ENCODE results near the gene TRPV4.

TRPV4 gene

DNA sequence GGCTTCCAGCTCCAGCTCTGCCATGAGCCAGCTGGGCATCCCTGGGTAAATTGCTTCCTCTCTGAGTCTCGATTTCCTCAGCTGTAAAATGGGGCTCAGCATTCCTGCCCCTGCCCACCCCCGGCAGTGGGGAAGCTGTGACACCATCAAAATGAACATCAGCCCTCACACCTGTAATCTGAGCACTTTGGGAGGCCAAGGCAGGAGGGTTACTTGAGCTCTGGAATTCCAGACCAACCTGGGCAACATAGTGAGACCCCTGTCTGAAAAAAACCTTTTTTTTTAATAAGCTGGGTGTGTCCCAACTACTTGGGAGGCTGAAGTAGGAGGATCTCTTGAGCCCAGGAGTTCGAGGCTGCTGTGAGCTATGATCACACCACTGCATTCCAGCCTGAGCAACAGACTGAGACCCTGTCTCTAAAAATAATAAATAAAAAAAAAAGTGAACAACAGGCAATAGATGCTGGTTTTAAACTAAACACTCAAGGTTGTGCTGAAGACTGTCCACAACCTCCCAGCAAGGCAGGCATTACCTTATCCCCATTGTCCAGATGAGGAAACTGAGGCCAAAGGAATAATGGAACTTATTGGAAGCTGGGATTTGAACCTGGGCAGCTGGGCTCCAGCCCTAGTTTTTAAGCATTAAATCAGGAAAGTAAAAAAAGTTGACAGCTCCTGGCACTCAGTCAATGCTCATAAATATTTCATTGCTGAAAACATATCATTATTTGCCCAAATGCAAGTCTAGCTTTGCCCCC, 4.3 kb downstream of the TRPV4 start:
- DNase-seq (ENCODE audit: low read depth): no peak

DNA sequence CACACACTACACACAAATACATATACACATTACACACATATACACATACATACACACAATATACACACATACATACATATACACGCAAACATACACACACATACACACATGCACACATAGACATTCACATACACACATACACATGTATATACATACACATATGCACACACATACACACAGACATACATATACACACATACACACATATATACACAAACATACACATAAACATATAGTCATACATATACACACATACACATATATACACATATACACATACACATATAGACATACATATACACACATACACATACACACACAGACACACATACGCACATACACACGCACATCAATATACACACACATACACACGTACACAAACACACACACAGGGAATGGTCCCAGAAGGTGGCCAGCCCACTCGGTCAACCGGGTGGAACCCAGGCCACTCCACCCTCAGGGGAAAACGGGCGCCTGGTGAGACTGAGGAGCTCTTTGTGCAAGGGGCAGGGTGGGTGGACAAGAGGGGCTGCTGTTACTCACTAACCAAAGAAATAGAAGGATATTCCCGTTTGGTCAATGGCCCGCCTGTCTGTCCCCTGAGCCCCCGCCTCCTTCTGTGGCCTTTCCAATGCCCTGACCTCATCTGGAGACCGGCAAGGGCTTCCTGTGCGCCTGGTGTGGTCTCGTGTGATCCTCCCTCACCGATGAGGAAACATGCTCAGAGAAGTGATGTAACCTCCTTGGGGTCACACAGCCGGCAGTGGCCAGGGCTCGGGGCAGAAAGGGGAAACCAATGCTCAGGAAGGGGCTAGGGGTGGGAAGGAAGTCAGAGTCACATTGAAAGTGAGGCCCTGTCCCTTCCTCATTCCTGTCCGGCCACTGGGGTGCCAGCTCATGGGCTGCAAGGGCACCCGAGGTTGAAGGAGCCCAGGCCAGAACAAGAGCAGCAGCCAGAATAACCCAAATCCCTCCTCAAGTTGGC, 5.3 kb downstream of the TRPV4 start:
- no peak for DNase-seq (ENCODE audit: low read depth)

DNA sequence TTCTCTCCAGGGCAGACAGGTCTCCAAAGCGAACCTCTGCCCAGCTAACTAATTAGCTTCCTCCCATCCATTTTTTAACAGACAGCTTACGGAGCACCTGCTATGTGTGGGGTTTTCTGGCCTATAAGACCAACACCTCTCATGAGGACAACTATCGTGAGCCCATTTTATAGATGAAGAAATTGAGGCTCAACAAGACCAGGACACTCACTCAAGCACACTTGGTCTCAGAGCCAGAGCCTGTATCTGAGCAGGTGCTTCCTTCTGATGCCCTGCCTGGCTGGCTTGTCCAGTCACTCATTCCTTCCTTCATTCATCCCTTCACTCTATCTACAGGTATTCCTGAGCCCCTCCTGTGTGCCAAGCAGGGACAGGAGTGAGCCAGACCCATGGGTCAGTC, 6.1 kb downstream of the TRPV4 start:
- no peak for DNase-seq (ENCODE audit: low read depth)

DNA sequence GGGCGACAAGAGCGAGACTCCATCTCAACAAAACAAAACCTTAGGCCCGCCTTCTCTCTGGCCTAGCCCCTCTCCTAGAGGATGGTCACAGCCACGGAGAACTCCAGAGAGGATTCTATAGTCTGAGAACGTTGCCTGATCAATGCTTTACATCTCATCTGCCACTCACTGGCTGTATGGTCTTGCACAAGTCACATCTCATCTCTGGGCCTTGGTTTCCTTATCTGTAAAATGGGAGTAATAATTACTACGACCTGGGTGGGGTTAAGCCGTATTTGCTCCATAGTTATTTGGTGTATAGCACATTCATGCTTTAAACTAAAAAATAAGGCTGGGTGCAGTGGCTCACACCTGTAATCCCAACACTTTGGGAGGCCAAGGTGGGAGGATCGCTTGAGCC, 8.5 kb downstream of the TRPV4 start:
- DNase-seq (ENCODE audit: low read depth): no peak

DNA sequence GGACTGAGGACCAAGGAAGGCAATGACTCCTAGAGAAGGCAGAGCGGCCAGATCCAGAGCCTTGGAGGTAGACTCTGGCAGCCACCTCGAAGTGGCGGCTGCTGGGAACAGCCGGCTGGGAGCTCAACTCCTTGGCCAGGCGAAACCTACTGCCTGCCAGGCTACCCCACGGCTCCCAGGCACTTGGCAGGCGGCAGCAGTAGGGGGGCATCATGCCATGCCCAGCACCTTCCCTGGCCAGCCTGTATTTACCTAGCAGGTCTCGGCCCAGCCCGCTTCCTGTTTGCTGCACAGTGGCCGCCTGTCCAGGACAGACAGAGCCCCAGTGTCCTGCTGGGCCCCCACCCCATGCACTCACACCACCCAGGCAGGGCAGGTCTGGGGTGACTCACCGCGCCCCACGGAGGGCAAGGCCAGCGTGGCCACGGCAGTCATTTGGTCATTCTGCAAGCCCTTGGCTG, 10.2 kb downstream of the TRPV4 start:
- DNase-seq (ENCODE audit: low read depth): no peak

DNA sequence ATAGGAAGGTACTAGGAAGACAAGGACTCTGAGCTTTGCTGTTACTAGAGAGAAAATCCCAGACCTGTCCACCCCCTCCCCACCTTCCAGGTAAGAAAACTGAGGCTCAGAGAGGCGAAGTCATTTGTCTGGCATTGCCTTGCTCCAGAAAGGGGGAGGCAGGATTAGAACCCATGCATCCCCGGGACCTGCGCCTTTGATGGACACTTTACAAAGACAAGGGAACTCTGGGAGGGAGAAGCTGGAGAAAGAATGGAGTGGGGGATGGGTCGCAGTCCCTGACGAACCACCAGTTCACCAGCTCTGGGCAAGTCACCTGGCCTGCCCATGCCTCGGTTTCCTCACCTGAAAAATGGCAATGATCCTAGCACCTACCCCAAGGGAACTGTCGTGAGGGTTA, 10.8 kb downstream of the TRPV4 start:
- no peak for DNase-seq (ENCODE audit: low read depth)

DNA sequence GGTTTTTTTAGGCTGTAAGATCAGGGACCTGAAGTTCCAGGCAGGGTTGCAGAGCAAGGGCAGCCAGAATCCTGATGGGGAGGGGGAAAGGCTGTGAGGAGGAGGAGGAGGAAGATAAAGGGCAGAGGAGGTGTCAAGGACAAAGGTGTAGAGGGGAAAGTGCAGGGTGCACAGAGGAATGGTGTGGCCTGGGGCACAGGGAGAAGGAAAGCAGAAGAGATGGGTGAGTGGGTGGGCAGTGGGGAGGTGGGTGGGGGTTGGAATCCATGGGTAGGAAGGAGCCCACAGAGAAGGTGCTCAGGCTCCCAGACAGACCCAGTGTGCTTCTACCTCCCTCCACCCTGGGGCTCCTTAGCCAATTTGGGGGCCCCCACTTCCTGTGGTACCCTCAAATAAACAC, 11.2 kb downstream of the TRPV4 start:
- no peak for DNase-seq (ENCODE audit: low read depth)

DNA sequence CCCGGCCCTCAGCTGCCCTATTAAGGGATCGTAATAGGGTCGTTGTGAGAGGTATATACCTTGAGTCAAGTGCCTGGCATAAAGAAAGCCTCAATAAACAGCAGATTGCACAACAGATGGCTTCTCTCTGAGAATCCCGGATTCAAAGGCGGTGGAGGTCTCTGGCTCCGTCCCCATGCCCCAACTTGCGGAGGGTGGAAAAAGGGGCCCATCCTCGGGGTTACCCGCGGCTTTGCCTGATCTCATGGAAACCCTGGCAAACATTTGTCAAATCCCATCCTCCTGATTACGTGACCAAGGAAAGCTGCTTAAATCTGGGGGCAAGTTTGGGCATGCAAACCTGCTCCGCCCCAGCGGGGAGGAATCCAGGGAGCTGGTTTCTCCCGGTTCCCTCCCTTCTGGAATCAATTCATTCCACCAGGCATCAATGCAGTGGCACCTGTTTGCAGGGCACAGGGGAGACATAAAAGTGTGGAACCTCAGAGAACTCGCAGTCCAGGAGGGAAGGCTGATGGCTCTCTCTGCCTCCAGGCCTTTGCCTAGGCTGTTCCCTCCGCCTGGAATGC, 12.3 kb downstream of the TRPV4 start:
- no peak for DNase-seq (ENCODE audit: low read depth)

DNA sequence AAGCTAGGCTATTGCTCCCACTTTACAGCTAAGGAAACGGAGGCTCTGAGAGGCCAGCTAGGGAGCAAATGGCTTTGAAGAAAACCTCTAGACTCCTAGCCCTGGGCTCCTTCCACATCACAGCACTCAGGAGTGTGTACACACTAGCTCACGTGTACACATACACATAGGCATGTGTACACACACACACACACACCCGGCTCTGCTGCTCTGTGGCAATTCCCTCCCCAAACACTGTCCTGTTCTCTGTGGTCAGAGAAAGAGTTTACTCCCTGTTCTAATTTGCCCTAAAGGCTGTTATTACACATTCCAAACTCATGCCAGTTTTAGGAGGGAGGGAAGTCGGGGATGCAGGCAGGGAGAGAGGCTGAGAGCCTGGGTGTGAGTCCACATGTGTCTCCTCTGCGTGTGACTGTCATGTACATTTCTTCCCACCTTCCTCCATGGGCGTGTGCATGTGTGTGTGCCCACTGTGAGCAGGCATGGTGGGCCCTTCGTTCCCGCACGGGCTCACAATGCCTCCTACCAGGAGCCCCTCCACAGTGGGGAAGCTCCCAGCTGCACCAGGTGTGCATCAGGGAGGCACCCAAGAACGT, 14.2 kb downstream of the TRPV4 start:
- no peak for DNase-seq (ENCODE audit: low read depth)

DNA sequence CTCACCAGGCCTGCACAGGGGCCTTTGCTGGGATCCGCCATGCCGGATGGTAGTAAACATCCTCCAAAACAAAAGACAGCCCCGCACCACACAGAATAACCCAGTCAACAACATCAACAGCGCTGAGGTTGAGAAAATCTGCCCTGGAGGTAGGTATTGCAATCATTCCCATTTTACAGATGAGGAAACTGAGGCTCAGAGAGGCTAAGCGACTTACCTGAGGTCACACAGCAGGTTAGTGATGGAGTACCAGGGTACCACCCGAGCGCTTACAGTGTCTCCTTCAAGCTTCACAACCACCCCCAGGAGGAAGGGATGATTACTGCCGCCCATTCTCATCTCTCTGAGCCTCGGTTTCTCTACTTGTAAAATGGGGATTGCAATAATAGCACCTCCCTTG, 14.9 kb downstream of the TRPV4 start:
- DNase-seq (ENCODE audit: low read depth): no peak

DNA sequence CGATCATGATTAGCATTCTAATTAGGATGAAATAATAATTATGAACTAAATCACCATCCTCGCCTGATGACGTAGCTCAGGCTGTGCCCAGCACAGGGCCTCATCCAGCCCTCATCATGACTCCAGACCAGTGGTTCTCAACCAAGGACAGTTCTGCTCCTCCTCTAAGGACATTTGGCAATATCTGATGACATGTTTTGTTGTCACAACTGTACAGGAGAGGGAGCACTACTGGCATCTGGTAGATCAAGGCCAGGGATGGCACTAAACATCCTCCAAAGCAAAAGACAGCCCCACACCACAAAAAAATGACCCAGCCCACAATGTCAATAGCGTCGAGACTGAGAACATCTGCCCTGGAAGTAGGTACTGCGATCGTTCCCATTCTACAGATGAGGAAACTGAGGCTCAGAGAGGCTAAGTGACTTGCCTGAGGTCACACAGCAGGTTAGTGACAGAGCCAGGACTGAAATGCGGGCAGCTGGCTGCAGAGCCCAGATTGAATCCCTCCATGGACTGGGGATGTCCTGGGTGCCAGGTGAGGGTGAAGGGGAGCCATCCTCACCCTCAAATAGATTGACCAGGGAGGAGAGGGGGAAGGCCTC, 15.5 kb downstream of the TRPV4 start:
- no peak for DNase-seq (ENCODE audit: low read depth)

DNA sequence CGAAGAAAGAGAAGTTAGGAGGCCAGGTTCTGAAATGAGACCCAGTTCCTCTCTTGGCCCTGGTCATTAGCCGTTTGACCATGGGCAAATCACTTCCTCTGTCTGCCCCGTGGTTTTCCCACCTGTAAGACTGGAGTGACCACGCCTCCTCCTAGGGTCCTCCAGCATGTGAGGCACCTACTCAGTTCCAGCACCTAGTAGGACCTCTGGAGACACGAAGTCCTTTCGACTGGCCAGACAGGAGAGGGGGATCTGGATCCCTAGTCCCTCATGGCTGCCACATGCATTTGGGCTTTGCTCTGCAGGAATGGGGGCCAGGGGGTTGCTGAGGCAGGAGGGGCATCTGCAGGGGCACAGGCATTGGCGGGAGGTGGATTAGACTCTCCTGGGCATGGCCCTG, 16.3 kb downstream of the TRPV4 start:
- DNase-seq (ENCODE audit: low read depth): no peak

DNA sequence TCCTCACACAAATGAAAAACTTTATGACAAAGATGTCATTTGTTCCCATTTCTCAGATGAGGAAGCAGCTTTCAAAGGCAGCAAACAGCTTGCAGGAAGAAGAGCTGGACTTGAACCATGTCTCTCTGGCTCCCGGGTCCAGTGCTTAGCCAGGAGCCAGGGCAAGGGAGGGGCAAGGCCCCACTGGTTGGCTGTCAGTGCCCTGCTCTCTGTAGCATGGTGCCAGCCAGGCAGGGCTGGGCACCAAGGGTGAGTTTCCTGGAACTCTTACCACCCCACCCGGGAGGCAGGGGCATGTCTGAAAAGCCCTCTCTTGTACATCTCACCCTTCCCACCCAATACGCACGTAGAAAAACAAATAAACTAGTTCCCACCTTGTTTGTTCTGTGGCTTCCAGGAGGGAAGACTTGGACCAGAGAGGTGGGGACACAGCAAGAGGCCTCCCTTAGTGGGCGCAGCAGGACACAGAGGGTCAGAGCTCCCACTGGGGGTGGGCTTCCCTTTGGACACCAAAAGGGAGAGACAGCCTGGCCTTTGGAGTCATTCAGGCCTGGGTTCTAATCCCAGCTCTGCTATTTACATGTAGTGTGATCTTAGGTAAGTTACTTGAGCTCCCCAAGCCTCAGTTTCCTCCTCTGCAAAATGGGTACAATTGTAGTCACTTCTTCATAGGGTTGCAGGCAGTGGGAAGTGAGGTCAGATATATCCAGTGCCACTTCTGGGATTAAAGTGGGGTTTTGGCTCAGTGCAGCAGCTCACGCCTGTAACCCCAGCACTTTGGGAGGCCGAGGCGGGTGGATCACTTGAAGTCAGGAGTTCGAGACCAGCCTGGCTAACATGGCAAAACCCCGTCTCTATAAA, 17.2 kb downstream of the TRPV4 start:
- no peak for DNase-seq (ENCODE audit: low read depth)

DNA sequence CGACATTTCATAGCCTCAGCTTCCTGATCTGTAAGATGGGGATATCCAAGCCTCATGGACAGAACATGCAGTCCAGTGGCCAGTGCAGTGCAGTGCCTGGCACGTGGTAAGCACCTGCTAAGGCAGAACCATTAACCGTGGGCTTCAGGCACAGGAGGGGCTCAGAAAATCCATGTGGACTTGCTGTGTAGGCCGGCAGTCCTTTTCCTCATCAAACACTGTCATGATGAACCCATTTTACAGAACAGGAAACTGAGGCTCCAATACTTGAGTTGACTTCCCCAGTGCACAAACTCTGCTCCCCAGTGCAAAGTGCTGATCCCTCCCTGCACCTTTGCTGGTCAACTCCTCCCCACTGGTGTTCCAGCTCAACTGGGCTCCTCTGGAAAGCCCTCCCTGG, 18.0 kb downstream of the TRPV4 start:
- DNase-seq (ENCODE audit: low read depth): no peak

DNA sequence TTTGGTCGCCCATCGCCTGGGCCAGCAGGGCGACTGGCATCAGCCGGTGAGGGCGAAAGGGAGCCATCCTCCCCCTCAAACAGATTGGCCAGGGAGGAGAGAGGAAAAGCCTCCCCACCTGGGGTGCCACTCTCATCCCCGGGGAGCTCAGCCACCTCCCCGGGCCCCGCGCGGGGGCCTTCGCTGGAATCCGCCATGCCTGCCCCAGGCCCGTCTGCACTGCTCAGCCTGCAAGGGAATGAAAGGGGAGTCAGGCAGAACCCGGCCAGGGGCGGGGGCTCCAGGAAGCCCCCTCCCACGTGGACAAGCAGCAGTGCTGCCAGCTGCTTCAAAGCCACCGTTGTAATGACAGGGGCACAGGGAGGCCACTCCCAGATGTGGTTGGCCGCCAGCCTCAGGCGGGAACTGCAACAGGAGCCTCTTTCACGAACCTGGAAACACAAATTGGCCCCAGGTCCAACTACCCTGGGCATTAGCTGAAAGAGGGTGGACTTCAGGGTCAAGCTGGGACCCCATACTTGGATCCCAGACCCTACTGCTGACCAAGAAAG, 18.5 kb downstream of the TRPV4 start:
- no peak for DNase-seq (ENCODE audit: low read depth)

DNA sequence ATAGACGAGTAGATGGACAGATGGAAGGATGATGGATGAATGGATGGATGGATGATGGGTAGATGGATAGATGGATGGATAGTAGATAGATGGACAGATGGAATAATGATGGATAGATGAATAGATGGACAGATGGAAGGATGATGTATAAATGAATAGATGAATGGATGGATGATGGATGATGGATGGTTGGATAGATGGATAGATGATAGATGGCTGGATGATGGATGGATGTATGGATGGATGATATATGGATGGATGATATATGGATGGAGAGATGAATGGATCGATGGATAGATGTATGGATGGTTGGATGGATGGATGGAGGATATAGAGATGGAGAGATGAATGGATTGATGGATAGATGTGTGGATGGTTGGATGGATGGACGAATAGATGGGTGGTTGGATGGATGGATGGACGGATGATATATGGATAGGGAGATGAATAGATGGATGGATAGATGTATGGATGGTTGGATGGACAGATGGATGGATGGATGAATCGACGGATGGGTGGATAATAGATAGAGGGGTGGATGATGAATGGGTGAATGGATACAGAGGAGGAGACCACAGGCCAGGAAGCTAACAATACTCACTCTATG, 19.3 kb downstream of the TRPV4 start:
- DNase-seq (ENCODE audit: low read depth): no peak

DNA sequence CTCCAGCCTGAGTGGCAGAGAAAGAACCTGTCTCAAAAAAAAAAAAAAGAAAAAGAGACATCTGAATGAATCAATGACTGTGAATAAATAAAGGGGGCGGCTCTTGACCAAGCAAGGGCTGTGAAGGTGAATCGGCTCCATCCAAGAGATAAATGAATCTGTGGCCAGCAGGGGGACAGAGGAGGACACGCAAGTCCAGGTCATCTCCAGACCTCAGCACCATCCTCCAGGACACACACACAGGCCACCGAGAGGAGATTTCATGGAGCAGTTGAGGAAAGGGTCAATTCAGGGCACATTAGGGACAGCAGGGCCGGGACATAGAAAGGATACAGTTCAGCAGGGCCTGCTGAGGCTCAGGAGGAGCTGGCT, 21.6 kb downstream of the TRPV4 start:
- no peak for DNase-seq (ENCODE audit: low read depth)

DNA sequence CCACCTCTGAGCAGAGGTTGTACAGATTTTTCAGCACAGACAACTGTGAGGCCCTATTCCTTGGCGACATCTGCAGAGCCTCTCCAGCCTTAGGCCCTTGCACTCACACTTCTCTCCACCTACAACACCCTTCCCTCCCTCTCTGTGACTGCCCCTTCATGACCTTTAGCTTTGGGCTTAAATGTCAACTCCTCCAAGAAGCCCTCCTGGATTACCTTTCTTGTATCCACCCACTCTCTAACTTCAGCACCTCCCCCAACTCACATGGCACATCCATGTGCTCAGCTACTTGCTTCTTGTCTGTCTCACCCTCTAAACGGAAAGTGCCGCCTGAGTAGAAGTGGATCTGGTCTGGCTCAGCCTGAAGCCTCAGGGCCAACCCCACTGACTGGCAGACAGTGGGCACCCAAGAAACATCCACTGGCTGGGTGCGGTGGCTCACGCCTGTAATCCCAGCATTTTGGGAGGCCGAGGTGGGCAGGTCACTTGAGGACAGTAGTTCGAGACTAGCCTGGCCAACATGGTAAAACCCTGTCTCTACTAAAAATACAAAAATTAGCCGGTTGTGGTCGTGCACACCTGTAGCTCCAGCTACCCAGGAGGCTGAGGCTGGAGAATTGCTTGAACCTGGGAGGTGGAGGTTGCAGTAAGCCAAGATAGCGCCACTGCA, 22.1 kb downstream of the TRPV4 start:
- no peak for DNase-seq (ENCODE audit: low read depth)

DNA sequence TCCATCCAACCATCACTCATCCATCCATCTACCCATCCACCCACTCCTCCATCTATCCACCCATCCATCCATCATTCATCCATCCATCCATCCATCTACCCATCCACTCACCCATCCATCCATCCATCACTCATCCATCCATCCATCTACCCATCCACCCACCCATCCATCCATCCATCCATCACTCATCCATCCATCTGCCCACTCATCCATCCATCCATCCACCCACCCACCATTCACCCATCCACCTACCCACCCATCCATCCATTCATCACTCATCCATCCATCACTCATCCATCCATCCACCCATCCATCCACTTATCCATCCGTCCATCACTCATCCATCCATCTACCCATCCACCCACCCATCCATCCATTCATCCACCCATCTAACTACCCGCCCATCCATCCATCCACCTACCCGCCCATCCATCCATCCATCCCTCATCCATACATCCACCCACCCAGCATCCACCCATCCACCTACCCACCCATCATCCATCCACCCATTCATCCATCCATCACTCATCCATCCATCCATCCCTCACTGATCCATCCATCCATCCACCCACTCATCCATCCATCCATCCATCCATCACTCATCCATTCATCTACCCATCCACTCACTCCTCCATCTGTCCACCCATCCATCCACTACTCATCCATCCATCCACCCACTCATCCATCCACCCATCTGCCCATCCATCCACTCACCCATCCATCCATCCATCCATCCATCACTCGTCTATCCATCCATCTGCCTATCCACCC, 24.1 kb downstream of the TRPV4 start:
- DNase-seq (ENCODE audit: low read depth): no peak

Data from stimulated activated CD4-positive, alpha-beta T cell treated with anti-CD3 and anti-CD28 coated beads, Interleukin-2, amount 100 ng/mL, for 4 hours (primary cell).